GM21717 (cell line): ENCODE data around the gene GPC5.
"Not testable (repeated sequence)": the region's sequence is repeated elsewhere in the genome, so short reads cannot be mapped to it uniquely, and the experiment has no call there.

Source experiments
- ATAC-seq: cut with Tn5 transposase; IDR thresholded peaks from one replicate; pipeline ENCODE4 v1.9.1; 2021; ENCODE audit warnings: mild to moderate bottlenecking, moderate library complexity; ENCODE audit not compliant: unreplicated experiment

GPC5 gene

DNA sequence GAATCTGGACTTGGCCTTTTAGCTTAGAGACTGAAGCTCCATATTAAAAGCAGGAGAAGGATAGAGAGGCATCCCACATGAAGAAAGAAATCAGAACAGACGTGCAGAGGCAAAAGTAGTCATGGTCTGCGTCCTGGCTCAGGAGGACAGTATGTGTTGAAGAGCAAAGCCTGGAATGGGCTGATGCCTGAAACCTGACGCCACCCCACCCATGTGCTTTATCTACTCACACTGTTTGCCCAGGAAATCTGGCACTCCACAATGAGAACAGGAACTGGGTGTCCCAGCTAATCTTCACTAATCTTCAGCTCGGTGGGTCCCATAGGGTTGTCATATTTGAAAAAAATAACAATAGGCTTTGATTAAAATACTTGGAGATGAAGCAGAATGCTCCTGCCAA lies 1279.2 kb downstream of the GPC5 start:
- ATAC-seq, result no peak

DNA sequence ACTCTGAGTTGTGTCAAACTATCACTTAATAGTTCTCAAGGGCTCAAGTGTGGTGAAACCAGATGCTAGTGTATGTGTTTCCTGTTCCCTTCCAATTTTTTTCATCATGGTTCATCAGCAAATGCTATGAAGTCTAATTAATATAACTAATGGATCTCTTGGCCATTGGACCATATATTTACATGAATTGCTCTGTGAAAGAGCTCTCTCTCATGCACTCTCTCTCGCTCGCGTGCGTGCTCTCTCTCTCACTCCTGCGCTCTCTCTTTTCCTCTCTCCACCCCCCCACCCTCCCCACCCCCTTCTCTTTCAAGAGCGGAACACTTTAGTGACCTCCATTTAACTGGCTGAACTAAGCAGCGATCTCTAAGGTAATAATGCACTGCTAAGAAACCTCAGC lies 1281.2 kb downstream of the GPC5 start:
- ATAC-seq, result no peak

DNA sequence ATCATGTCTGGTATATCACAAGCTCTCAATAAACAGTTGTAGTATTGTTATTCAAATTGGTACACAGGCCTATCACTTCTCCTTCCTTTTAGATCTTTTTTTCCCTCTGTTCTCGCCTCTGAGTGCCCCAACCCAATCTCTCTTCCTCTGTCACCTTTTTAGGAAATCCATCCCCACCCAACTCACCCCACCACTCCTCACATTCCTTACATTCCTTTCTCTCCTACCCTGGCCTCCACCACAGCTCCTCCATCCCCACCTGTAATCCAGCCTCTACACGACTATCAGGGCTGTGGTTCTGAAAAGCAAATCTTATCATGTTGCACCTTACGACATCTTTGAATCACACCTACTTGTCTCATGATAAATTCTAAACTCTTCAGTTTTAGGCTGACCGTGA lies 1282.8 kb downstream of the GPC5 start:
- no peak for ATAC-seq

DNA sequence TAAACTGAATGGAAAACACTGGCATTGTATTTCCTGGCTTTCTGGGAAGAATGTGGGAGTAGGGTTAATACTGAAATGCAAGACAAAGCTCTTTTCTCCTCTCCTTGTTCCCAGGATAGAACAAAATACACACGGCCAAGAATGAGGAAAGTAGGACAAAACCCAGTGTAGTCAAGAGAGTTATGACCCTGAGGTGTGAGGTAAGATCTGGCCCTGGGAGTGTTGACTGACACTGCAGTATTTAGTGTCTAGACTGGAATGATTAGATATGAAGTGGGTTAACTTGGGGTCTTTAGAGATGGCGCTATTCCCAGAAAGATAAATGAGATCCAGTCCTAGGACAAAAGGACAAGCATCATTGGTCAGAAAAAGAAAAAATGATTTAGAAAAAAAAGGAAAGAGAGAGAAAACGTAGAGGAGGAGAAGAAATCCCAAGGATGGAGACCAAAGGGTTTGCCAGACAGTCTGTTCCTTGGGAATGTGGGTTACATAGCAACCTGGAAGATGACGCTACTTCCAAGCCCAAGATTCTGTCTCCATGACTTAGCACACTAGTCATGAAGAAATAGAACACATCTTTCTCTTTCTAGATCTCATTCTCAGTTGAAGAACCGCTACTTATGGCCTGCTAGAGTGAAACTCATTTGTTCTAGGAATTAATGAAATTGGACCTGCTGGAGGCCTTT lies 1284.6 kb downstream of the GPC5 start:
- ATAC-seq, result no peak

DNA sequence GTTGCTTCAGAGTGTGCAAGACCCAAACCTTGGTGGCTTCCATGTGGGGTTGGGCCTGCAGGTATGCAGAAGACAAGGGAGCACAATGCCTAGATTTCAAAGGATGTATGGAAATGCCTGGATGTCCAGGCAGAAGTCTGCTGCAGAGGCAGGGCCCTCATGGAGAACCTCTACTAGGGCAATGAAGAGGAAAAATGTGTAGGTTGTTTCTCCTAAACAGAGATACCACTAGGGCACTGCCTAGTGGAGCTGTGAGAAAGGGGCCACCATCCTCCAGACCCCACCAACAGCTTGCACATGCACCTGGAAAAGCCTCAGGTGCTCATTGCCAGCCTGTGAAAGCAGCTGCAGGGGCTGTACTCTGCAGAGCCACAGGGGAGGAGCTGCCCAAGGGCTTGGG lies 1295.6 kb downstream of the GPC5 start:
- no peak for ATAC-seq

DNA sequence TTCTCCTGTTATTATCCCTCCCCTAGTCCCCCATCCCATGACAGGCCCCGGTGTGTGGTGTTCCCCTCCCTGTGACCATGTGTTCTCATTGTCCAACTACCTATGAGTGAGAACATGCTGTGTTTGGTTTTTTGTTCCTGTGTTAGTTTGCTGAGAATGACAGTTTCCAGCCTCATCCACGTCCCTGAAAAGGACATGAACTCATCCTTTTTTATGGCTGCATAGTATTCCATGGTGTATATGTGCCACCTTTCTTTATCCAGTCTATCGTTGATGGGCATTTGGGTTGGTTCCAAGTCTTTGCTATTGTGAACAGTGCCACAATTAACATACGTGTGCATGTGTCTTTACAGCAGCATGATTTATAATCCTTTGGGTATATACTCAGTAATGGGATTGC lies 1297.4 kb downstream of the GPC5 start:
- not testable (repeated sequence) for ATAC-seq

DNA sequence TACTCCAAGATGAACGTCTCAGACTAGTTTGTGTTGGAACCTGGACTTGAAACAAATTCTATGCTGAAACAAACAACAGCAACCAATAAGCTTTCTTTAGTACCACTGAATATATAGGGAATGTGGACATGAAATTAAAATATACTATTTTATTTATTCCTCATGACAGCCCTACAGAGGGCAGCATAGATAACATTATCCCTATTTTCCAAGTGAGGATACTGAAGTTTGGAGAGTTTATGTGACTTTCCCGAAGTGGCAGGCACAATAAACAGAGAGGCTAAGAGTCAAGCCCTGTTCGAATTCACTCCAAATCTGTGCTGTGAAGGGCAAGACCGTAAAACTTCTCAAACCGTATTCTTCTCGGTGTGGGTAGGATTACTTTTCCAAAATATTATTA lies 1318.3 kb downstream of the GPC5 start:
- ATAC-seq, result no peak

DNA sequence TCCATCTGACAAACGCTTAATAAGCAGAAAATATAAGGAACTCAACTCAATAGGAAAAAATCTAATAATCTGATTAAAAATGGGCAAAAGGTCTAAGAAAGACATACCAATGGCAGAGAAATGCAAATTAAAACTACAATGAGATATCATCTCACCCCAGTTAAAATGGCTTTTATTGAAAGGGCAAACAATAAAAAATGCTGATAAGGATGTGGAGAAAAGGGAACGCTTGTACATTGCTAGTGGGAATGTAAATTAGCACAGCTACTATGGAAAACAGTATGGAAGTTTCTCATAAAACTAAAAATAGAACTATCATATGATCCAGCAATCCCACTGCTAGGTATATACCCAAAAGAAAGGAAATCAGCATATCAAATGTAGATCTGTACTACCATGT lies 1319.4 kb downstream of the GPC5 start:
- ATAC-seq, result no peak

DNA sequence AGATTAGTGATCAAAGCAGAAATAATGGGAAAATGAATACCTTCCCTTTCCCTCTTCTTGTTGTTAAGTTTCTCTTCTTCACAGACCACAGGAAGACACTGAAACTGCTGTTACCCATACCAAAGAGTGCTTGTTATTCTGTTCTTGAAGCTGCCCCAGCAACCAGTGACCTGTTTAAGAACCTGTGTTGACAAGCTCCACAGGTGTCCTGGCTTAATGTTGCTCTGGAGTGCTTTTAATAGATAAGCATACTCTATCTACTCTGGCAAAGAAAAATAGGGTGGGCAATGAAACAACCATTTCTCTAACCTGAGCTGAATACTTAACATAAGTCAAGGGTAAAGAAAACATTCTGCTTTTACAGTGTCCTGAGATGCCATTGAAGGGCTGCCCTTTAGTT lies 1321.4 kb downstream of the GPC5 start:
- ATAC-seq, result no peak

DNA sequence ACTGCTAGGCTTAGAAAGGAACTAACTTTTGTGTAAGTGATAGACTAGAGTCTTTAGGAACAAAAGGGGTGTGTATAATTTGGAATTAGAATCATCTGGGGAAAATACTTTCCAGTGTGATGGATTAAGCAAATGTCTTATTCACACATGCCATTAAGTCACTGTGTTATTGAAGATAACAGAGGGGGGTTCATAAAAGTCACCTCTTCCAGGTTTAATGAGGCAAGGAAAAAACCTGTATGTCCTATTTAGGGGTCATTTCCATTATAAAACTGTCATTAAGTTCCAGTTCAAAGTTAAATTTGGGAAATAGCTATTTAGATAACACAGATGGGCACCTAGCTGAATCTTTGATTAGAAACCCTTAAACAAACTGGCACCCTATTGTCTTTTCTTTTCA lies 1323.2 kb downstream of the GPC5 start:
- no peak for ATAC-seq

DNA sequence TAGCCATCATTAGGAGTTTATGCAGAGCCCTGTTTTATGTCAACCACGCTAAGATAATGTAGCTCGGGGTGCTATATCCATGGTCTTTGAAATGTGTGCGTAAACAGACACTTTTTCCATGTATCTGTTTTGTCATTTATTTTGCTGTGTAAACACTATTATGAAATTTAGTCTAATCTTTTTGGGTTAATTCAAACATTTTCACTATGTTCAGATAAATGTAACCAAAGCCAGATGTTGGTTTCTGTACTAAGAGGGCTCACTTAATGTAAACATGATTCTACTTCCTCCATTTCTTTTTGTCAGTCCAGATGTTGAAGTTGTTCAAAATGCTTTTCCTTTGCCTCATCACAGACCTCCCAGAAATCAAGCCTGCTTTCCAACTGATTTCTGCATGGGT lies 1328.7 kb downstream of the GPC5 start:
- ATAC-seq, result no peak

DNA sequence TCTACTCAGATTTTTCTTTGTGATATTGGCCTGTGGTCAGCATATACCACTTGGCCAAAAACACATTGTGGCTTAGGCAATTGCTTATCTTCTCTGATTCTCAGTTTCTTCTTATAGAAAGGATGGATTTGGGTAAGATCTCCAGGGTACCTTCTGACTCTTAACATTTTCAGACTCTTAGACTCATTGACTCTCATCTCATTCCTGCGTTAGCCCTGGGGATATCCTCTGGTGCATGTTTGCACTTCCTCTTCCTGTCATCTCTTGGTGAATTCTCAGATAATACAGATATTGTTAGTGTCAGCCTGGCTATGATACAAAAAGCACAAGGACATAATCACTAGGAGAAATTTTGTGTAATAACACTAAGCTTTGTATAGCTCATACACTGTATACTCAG lies 1335.6 kb downstream of the GPC5 start:
- ATAC-seq, result no peak

DNA sequence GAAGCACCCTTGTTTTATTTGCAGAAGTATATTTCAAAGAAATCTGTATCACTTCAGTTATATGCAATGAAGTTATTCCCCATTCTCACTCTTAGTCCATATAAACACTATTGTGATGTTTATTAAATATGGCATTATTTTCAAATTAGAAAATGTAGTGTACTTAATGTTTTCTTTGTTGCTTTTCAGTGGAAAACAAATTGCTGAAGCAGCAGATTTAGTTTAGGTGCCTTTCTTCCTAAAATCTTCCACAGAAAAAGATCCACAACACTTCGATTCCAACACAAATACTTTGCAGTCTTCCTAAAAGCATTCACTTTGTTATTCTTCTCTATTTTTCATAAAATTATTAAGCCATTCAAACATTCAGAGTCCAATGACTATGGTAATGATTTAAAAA lies 1336.1 kb downstream of the GPC5 start:
- no peak for ATAC-seq

DNA sequence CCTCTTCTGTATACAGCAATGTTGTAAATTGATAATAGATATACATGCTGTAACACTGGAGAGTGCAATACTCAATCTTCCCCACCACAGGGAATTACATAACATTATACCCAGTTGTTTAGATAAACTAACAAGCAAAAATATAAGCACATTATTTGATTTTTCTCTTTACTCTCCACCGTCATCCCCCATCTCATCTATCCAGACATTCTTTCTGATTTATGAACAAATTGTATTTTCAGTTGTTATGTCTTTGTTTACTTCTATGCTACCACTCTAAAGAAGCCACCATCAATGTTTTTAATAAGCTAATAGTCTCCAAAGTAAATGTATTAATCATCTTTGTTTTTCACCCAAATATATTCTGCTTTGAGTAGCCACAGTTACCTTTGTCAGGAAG lies 1337.5 kb downstream of the GPC5 start:
- no peak for ATAC-seq

DNA sequence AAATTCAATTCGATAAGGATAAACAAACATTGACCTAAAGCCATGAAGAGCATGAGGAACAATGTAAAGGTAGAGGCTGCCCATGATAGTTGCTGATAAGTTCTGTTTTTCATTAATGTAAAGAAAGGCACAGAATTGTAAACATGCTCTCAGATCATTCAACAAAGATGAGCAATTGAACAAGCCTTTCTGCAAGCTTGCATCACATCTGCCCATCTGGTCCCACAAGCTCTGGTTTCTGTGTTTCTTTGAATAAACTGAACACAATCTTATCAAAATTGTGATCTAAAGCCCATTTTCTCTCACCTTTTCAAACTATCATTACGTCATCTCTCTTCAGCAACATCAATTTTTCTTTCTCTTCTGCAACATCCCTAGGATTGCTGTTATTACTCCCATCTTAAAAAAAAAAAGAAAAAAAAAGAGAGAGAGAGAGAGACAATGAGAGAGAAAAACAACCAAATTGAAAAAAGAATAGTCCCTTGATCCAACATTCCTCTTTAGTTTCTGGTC lies 1340.9 kb downstream of the GPC5 start:
- ATAC-seq, result no peak

DNA sequence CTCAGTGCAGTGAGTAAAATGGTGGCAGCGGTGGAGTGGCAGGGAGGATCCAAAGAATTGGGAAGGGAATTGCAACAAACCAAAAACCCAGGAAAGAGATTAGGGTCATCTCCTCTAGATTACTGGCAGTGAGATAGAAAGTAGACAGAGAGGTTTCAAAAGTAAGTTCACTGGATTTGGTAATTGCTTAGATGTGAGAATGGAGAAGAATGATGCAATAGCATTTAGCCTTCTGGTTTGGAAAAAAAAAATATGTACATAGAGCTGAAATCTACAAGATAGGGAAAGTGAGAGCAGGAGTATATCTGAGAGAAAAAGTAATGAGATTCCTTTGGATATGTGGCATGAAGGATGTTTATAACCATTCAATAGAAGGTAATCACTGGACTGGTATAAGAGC lies 1345.6 kb downstream of the GPC5 start:
- ATAC-seq, result no peak

DNA sequence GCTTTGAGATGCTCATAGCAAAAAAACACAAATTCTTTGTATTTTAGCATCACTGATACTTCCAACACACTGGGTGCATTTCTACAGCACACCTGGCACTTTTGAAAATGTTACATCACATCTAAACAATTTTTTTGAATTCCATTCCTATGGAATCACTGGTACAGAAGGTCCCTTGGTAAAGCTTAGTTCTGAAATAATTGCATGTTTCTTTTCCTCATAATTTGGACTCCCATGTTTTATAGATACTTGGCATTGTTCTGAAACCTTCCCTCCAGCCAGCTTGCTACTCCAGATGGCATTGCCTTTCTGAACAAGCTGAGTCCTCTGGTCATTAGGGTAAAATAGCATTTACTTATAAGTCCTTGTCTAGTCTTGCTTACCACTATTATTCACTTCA lies 1346.8 kb downstream of the GPC5 start:
- no peak for ATAC-seq

DNA sequence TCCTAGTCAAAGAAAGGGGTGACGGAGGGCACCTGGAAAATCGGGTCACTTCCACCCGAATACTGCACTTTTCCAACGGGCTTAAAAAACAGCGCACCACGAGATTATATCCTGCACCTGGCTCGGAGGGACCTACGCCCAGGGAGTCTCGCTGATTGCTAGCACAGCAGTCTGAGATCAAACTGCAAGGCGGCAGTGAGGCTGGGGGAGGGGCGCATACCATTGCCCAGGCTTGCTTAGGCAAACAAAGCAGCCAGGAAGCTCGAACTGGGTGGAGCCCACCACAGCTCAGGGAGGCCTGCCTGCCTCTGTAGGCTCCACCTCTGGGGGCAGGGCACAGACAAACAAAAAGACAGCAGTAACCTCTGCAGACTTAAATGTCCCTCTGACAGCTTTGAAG lies 1354.3 kb downstream of the GPC5 start:
- ATAC-seq, result not testable (repeated sequence)

DNA sequence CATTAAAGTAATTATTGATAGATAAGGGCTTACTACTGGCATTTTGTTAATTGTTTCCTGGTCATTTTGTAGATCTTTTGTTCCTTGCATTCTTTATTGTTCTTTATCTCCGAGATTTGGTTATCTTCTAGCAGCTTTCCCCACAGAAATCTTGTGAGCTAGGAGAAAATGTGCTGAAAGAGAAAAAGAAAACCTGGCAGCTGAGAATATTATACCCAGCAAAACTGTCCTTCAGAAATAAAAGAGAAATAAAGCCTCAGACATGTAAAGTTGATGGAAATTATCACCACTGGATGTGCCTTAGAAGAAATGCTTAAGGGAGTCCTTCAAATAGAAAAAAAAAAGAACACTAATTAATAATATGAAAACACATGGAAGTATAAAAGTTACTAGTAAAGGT lies 1363.3 kb downstream of the GPC5 start:
- no peak for ATAC-seq

DNA sequence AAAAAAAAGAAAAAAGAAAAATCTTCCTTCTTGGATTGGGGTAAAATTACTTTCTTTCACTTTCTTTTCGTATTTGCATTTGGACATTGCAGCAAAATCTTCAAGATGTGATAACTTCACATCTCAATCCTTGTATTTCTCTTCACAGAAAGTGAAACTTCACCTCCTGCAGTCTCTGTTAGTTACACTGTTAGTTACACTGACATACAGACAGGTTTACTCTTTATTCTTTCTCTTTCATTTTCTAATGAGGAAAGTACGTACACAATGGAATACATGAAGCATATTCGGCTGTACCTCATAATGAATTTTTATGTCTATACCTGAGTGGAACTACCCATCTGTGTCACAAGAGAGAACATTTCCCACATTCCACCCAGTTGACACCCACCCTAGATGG lies 1369.0 kb downstream of the GPC5 start:
- ATAC-seq, result no peak

DNA sequence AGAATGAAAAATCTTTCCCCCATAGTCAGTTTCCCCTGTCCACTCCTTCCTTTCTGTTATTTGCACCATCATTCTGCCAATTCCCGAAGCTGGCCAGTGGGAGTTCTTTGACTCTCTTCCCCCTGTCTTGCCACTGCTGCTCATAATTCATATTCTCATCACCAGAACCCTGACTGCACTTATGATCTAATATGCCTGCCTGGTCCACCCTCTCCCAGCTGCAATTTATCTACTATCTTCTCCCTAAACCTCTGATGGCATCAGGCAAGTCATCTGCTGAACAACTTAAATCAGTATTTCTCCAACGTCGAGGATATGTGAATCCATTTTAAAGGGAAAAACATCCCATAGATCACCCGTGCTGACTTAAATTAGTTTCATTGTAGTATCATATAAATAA lies 1370.2 kb downstream of the GPC5 start:
- ATAC-seq, result no peak

DNA sequence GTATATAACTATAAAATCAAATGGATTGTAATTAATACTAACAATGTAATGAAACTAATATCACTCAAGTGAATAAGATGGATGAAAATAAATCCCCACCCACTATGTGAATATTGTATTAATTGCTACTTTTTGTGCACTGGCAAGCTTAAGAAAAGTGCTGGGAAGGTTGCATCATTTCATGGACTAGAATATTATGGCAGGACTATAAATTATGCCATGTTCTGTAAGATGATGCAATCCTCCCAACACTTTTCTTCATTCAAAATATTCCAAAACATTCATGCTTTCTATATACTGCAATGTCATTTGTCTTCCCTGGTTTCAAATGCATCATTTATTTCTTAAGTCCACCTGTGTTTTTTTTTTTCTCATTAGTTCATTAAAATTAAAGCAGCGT lies 1370.6 kb downstream of the GPC5 start:
- no peak for ATAC-seq

DNA sequence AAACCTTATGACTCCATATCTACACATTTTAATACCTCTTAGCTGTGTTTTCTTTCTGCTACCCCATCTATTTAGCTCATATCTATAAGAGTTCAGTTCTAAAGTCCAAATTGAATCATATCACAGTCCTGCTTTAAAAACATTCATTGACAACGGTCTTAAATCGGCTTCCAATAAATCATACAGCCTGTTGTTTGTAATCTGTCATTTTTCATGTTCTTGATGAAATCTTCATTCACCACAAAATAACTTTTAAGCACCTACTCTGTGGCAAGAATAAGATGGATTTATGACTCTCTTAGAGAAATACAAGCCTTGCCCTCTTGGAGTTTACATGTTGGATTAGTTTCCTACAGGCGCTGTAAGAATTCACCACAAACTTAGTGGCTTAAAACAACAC lies 1377.2 kb downstream of the GPC5 start:
- no peak for ATAC-seq
